ENCODE data around the gene PRR33.
"Not testable (repeated sequence)": the region's sequence is repeated elsewhere in the genome, so short reads cannot be mapped to it uniquely, and the experiment has no call there.

PRR33 gene

GRCh38 chr11:1874441-1875092, 17.1 kb downstream of the PRR33 start:
- DNase-seq = not testable (repeated sequence)

- not testable (repeated sequence) for DNase-seq
Observed at GRCh38 chr11:1873813-1874150, 17.9 kb downstream of the PRR33 start.

GRCh38 chr11:1873048-1873812, 18.5 kb downstream of the PRR33 start:
- no peak for DNase-seq

- no peak for DNase-seq
Observed at GRCh38 chr11:1872267-1872985, 19.3 kb downstream of the PRR33 start.

GRCh38 chr11:1871531-1871930, 20.2 kb downstream of the PRR33 start:
- DNase-seq = no peak

GRCh38 chr11:1870721-1871466, 20.8 kb downstream of the PRR33 start:
- peak; percentile 44 for DNase-seq

GRCh38 chr11:1870326-1870696, 21.4 kb downstream of the PRR33 start:
- DNase-seq = no peak

GRCh38 chr11:1869427-1870325, 22.0 kb downstream of the PRR33 start:
- no peak for DNase-seq

GRCh38 chr11:1868636-1869291, 22.9 kb downstream of the PRR33 start:
- DNase-seq = no peak

- no peak for DNase-seq
Observed at GRCh38 chr11:1868056-1868635, 23.5 kb downstream of the PRR33 start.

- no peak for DNase-seq
Observed at GRCh38 chr11:1867381-1867780, 24.3 kb downstream of the PRR33 start.

- no peak for DNase-seq
Observed at GRCh38 chr11:1866776-1867175, 24.9 kb downstream of the PRR33 start.

- DNase-seq = no peak
Observed at GRCh38 chr11:1866226-1866625, 25.5 kb downstream of the PRR33 start.

- no peak for DNase-seq
Observed at GRCh38 chr11:1864831-1865665, 26.6 kb downstream of the PRR33 start.

GRCh38 chr11:1864231-1864630, 27.5 kb downstream of the PRR33 start:
- no peak for DNase-seq

GRCh38 chr11:1863352-1864216, 28.1 kb downstream of the PRR33 start:
- peak; percentile 42 for DNase-seq

GRCh38 chr11:1862588-1863351, 28.9 kb downstream of the PRR33 start:
- no peak for DNase-seq
